NT2/D1 (cell line): ENCODE data around the gene SIN3B.

Experiments used
- SUZ12 ChIP-seq: IDR thresholded peaks from 2 replicates; pipeline ENCODE4 v1.6.1; 2011; ENCODE audit not compliant: insufficient read length, insufficient read depth; ENCODE audit errors: extremely low read depth
- YY1 ChIP-seq: IDR thresholded peaks from 2 replicates; pipeline ENCODE4 v1.6.1; 2011; ENCODE audit not compliant: insufficient read length, insufficient read depth
- ZNF274 ChIP-seq: IDR thresholded peaks from 2 replicates; pipeline ENCODE4 v1.6.1; 2011; ENCODE audit warnings: mild to moderate bottlenecking, low read depth, low read length

DNA sequence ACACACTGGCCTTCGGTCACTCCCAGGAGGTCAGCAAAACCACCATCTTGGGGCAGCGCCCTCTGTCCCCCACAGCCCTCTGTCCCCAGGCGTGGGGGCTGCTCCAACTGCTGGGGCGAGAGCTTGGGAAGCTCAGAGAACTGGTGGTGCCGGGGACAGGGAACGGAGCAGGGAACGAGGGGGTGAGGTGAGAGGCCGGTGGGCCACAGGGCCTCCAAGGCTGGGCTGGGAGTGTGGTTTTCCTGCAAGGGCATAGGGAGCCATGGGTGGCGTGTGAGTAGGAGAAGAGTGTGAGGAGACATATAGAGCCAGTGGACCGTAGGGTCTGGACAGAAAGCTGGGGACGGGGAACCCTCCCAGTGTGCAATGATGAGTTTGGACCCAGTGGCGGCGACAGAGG lies 93.8 kb downstream of the SIN3B start:
- TF ChIP-seq SUZ12 (no peak), YY1 (no peak), ZNF274 (no peak)
